NCI-H446 (cell line): ENCODE data around the gene ATP8A1.
"Not testable (repeated sequence)": the region's sequence is repeated elsewhere in the genome, so short reads cannot be mapped to it uniquely, and the experiment has no call there.

Source experiments
- DNase-seq, 2 experiments: peaks; one replicate each; lab custom pipeline; 2025; lab: John Stamatoyannopoulos, UW

ATP8A1 gene

GRCh38 chr4:42467777-42468176, 189.1 kb downstream of the ATP8A1 start:
- not testable (repeated sequence) for DNase-seq

- DNase-seq: no peak
Observed at GRCh38 chr4:42466273-42466844, 190.5 kb downstream of the ATP8A1 start.

- DNase-seq: no peak
Observed at GRCh38 chr4:42464550-42465094, 192.3 kb downstream of the ATP8A1 start.

GRCh38 chr4:42461216-42461615, 195.7 kb downstream of the ATP8A1 start:
- not testable (repeated sequence) for DNase-seq

- no peak for DNase-seq
Observed at GRCh38 chr4:42460043-42460442, 196.9 kb downstream of the ATP8A1 start.

- DNase-seq: no peak
Observed at GRCh38 chr4:42458657-42459056, 198.2 kb downstream of the ATP8A1 start.

- DNase-seq: no peak
Observed at GRCh38 chr4:42454755-42455420, 202.0 kb downstream of the ATP8A1 start.

- DNase-seq: no peak
Observed at GRCh38 chr4:42453612-42454011, 203.3 kb downstream of the ATP8A1 start.

GRCh38 chr4:42452823-42453222, 204.1 kb downstream of the ATP8A1 start:
- DNase-seq: no peak

- DNase-seq: no peak
Observed at GRCh38 chr4:42446823-42447222, 210.1 kb downstream of the ATP8A1 start.

GRCh38 chr4:42445038-42445437, 211.9 kb downstream of the ATP8A1 start:
- DNase-seq: no peak

- no peak for DNase-seq
Observed at GRCh38 chr4:42442601-42443000, 214.3 kb downstream of the ATP8A1 start.

GRCh38 chr4:42440083-42440482, 216.8 kb downstream of the ATP8A1 start:
- no peak for DNase-seq

GRCh38 chr4:42436928-42437565, 219.9 kb downstream of the ATP8A1 start:
- DNase-seq: no peak

- DNase-seq: no peak
Observed at GRCh38 chr4:42428036-42428435, 228.9 kb downstream of the ATP8A1 start.

- DNase-seq: no peak
Observed at GRCh38 chr4:42425146-42426065, 231.5 kb downstream of the ATP8A1 start.

GRCh38 chr4:42420140-42420539, 236.8 kb downstream of the ATP8A1 start:
- no peak for DNase-seq

GRCh38 chr4:42417550-42417949, 239.4 kb downstream of the ATP8A1 start:
- no peak for DNase-seq

- DNase-seq: no peak
Observed at GRCh38 chr4:42416017-42416416, 240.9 kb downstream of the ATP8A1 start.

- DNase-seq: no peak
Observed at GRCh38 chr4:42415281-42415680, 241.6 kb downstream of the ATP8A1 start.

GRCh38 chr4:42412251-42412650, 244.7 kb downstream of the ATP8A1 start:
- DNase-seq: no peak

- DNase-seq: no peak
Observed at GRCh38 chr4:42411803-42412202, 245.1 kb downstream of the ATP8A1 start.
